HepG2 (cell line): ENCODE results near the gene ANAPC2. TPM values are rescaled to one million over a fixed set of nuclear protein-coding genes. Genes with fewer than 3 reads are reported as not detected.
A peak's percentile ranks its signal among the peaks of the same experiment; 100 is the strongest.

Source experiments
- ATAC-seq: fragments of 200-7000 bp; cut with Tn5 transposase; 3 replicates; pipeline ENCODE4 v1.9.1; 2020; ENCODE audit warnings: mild to moderate bottlenecking, moderate library complexity
- BruUV-seq: library from RNA; stranded (reverse); fragments of 400-500 nt; replicated peaks from 2 replicates; lab custom pipeline; 2021; lab: Mats Ljungman, UMichigan
- CTCF ChIA-PET: fragments of 300-600 bp; formaldehyde crosslinking; extraction: SDS; loops from one replicate; lab custom pipeline; 2021; ENCODE audit warnings: low total read pairs, inconsistent platforms, low intra/inter-chr PET ratio; lab: Yijun Ruan, JAX
- POLR2A ChIA-PET: fragments of 350-600 bp; sonication (Branson Sonifier 250); formaldehyde crosslinking; loops from one replicate; lab custom pipeline; 2020; ENCODE audit warnings: antibody characterized with exemption, inconsistent platforms; lab: Yijun Ruan, JAX
- DNase-seq: peaks from one replicate; pipeline ENCODE4 v3.0.0-alpha.2; 2015; ENCODE audit warnings: low spot score
- FAIRE-seq: peaks from 3 replicates; lab custom pipeline; 2011; peaks lifted over from hg19 to GRCh38; lab: Jason Lieb, UNC
- H2AFZ ChIP-seq: one replicate; pipeline ENCODE4 v1.6.1; 2011; ENCODE audit warnings: low read length, inconsistent platforms
- H3K27ac ChIP-seq: fragments of 300-600 bp; 3 replicates; pipeline ENCODE4 v1.8.0; 2011; ENCODE audit warnings: mixed run types, mild to moderate bottlenecking, mixed read lengths, low read length, inconsistent platforms; ENCODE audit not compliant: insufficient read depth; ENCODE audit errors: extremely low read length
- H3K27me3 ChIP-seq, 2 experiments: fragments of 200-600 bp in 1 of 2; 2 replicates in 1 of 2; 3 replicates in 1 of 2; pipeline versions ENCODE4 v1.6.0 to v1.8.0; 2011; ENCODE audit warnings: low read length in 2 of 2, mild to moderate bottlenecking in 2 of 2, moderate library complexity in 2 of 2, inconsistent platforms in 1 of 2; ENCODE audit not compliant: insufficient read depth in 2 of 2, control insufficient read depth in 1 of 2
- H3K36me3 ChIP-seq, 2 experiments: fragments of 200-600 bp in 1 of 2; replicated peaks in 1 of 2; 2 replicates in 1 of 2; 3 replicates in 1 of 2; pipeline versions ENCODE4 v1.5.1 to v1.8.0; 2011; ENCODE audit warnings: low read length in 2 of 2, inconsistent platforms in 1 of 2; ENCODE audit not compliant: insufficient read depth in 2 of 2, control insufficient read depth in 1 of 2
- H3K4me1 ChIP-seq: 2 replicates; pipeline ENCODE4 v1.5.1; 2012; ENCODE audit warnings: low read length, inconsistent platforms; ENCODE audit not compliant: insufficient read depth
- H3K4me2 ChIP-seq: 2 replicates; pipeline ENCODE4 v1.6.0; 2011; ENCODE audit warnings: low read depth, low read length, inconsistent platforms
- H3K4me3 ChIP-seq, 3 experiments: fragments of 200-600 bp in 1 of 3; sonication (generic), shearing (Covaris generic) in 1 of 3; replicated peaks in 1 of 3; 2 replicates each; pipeline ENCODE4 v1.5.1; 2011 to 2016; ENCODE audit warnings: low read length in 3 of 3, inconsistent platforms in 2 of 3, low read depth in 2 of 3, mild to moderate bottlenecking in 2 of 3, control low read depth in 1 of 3, mixed read lengths in 1 of 3; ENCODE audit not compliant: insufficient read depth in 1 of 3
- H3K79me2 ChIP-seq: one replicate; pipeline ENCODE4 v1.6.1; 2011; ENCODE audit warnings: low read length, inconsistent platforms; ENCODE audit not compliant: insufficient read depth
- H3K9ac ChIP-seq: 2 replicates; pipeline ENCODE4 v1.6.0; 2011; ENCODE audit warnings: mild to moderate bottlenecking, low read depth, low read length, inconsistent platforms; ENCODE audit not compliant: insufficient read depth
- H3K9me3 ChIP-seq: 2 replicates; pipeline ENCODE4 v1.5.1; 2012; ENCODE audit warnings: mild to moderate bottlenecking, low read length
- H4K20me1 ChIP-seq: 2 replicates; pipeline ENCODE4 v1.6.0; 2011; ENCODE audit warnings: inconsistent platforms, mild to moderate bottlenecking, low read length, moderate library complexity; ENCODE audit not compliant: insufficient read depth
- FOXJ3 ChIP-seq: sonication (generic); formaldehyde crosslinking; IDR thresholded peaks from 2 replicates; pipeline ENCODE4 v1.4.0; 2020; ENCODE audit warnings: missing genetic modification reagents, mild to moderate bottlenecking, borderline replicate concordance
- GABPA ChIP-seq, 2 experiments: IDR thresholded peaks; 2 replicates each; pipeline ENCODE4 v1.6.1; 2011 to 2016; ENCODE audit warnings: low read depth in 2 of 2, low read length in 1 of 2, missing biosample characterization in 1 of 2, missing genetic modification characterization in 1 of 2
- GTF3A ChIP-seq: sonication (generic); formaldehyde crosslinking; conservative IDR thresholded peaks from 2 replicates; pipeline ENCODE4 v1.4.0; 2020; ENCODE audit warnings: mild to moderate bottlenecking, missing genetic modification reagents
- HHEX ChIP-seq: IDR thresholded peaks from 2 replicates; pipeline ENCODE4 v1.6.1; 2016; ENCODE audit warnings: control low read depth
- IKZF4 ChIP-seq: sonication (generic); formaldehyde crosslinking; IDR thresholded peaks from 2 replicates; pipeline ENCODE4 v1.5.1; 2020; ENCODE audit warnings: borderline replicate concordance, mild to moderate bottlenecking, low read depth, missing genetic modification reagents; ENCODE audit errors: not compliant biosample characterization
- SMARCE1 ChIP-seq: fragments of 450-650 bp; IDR thresholded peaks from 2 replicates; pipeline ENCODE4 v1.6.1; 2017; ENCODE audit warnings: borderline replicate concordance
- ZHX1 ChIP-seq: sonication (generic); formaldehyde crosslinking; IDR thresholded peaks from 2 replicates; pipeline ENCODE4 v1.8.1; 2022; ENCODE audit warnings: low read depth, mild to moderate bottlenecking, missing genetic modification reagents
- ZNF644 ChIP-seq: IDR thresholded peaks from 2 replicates; pipeline ENCODE4 v1.6.1; 2016; ENCODE audit warnings: low read depth
- ZNF792 ChIP-seq: IDR thresholded peaks from 2 replicates; pipeline ENCODE4 v1.6.1; 2016
- ZSCAN21 ChIP-seq: sonication (generic); formaldehyde crosslinking; IDR thresholded peaks from 2 replicates; pipeline ENCODE4 v1.8.0; 2022; ENCODE audit warnings: mild to moderate bottlenecking, missing genetic modification reagents, moderate library complexity, borderline replicate concordance
- WGBS: methylation state at CpG from one replicate; pipeline ENCODE4 v1.1.6; 2017; ENCODE audit warnings: low lambda C conversion rate; 5-methylcytosine and 5-hydroxymethylcytosine counted together
- in situ Hi-C: cut with HindIII; loops from 2 replicates; pipeline ENCODE4 v1.10.0; 2017; ENCODE audit warnings: low pct_unique_long_range_greater_than_20kb; ENCODE audit not compliant: extremely low pct_ligation_motif_present
- intact Hi-C: fragments of 100-400 bp; cut with micrococcal nuclease; formaldehyde crosslinking; loops from one replicate; pipeline ENCODE4 v1.10.0; 2022; ENCODE audit not compliant: unreplicated experiment
- polyA plus RNA-seq, 8 experiments: library from polyadenylated mRNA; depleted of rRNA in 3 of 8; stranded (reverse) in 7 of 8; unstranded in 1 of 8; fragments of >200 nt; fragmentation: Illumina TruSeq in 4 of 8; extraction: Trizol in 4 of 8; gene quantifications; 2 replicates each; pipeline versions ENCODE4 v1.2.1 to v1.2.3, GENCODE V29; 2011 to 2016; ENCODE audit warnings: low read depth in 4 of 8, missing spikeins in 1 of 8, mixed read lengths in 1 of 8; ENCODE audit not compliant: insufficient read depth in 1 of 8
- total RNA-seq, 5 experiments: library from RNA; depleted of rRNA; stranded (reverse); fragments of >200 nt; fragmentation: Illumina TruSeq; extraction: Trizol; gene quantifications; 2 replicates each; pipeline ENCODE4 v1.2.3, GENCODE V29; 2016; ENCODE audit warnings: low read depth in 1 of 5
- TF ChIP-seq, protein P1 (sequence below): sonication (generic); formaldehyde crosslinking; IDR thresholded peaks from 2 replicates; pipeline ENCODE4 v1.8.1; 2023; ENCODE audit warnings: missing genetic modification reagents, mild to moderate bottlenecking, borderline replicate concordance
- TF ChIP-seq, protein P2 (sequence below): sonication (generic); formaldehyde crosslinking; IDR thresholded peaks from 2 replicates; pipeline ENCODE4 v1.5.0; 2020; ENCODE audit warnings: missing genetic modification reagents, mild to moderate bottlenecking, borderline replicate concordance
- TF ChIP-seq, protein P3 (sequence below): sonication (generic); formaldehyde crosslinking; IDR thresholded peaks from 2 replicates; pipeline ENCODE4 v1.5.0; 2020; ENCODE audit warnings: mild to moderate bottlenecking, missing genetic modification reagents
- TF ChIP-seq, protein P4 (sequence below): sonication (generic); formaldehyde crosslinking; IDR thresholded peaks from 2 replicates; pipeline ENCODE4 v1.4.0; 2020; ENCODE audit warnings: missing genetic modification reagents

ANAPC2 gene
- total and polyA plus RNA-seq, 2 of the 13 experiments (the other 11 are each of a cell fraction or from before 2014, with no cell fraction given): 12.3 to 15.4 TPM

DNA sequence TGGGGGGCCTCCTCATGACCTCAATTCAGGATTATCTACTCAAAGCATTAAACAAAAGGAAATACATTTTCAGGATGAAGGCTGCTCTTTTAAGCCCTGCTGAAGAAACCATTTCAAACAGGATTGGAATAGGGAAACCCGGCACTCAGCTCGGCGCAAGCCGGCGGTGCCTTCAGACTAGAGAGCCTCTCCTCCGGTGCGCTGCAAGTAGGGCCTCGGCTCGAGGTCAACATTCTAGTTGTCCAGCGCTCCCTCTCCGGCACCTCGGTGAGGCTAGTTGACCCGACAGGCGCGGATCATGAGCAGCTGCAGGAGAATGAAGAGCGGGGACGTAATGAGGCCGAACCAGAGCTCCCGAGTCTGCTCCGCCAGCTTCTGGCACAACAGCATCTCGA, 16.4 kb upstream of the ANAPC2 start:
- ChIA-PET CTCF (no interaction called here), POLR2A (interaction anchor here (1.5 to 8.8 kb wide), 3 partner anchors 16 to 36 kb away, joined by 5 to 225 read pairs (median 15); partner anchors contain the start of genes ANAPC2, CYSRT1, RNF208 and RNF224)
- DNase-seq (no peak), FAIRE-seq (no peak), ATAC-seq (no peak)
- Histone ChIP-seq H3K4me3 (peak overlapping the region; percentile 90 to 93 (median 92)), H3K4me2 (peak overlapping the region; percentile 95), H3K79me2 (peaks cover 40% of the 10 kb centered on the region), H3K9ac (peak overlapping the region; percentile 88), H4K20me1 (0 out of 2 replicates have a peak, but pooled peaks cover 4% of the 10 kb centered on the region), H3K27me3 (no peaks in the 10 kb centered on the region; a peak in 1 of 5 replicates), H3K27ac (peak overlapping the region; percentile 61), H3K36me3 (no peaks in the 10 kb centered on the region), H2AFZ (no peak overlapping the region), H3K9me3 (no peaks in the 10 kb centered on the region), H3K4me1 (peaks cover 50% of the 10 kb centered on the region)
- intact Hi-C loops: loop anchor here (2.0 kb wide), 1 partner anchor 16 kb away; the partner anchor contains the start of genes ANAPC2 and SSNA1
- TF ChIP-seq HHEX (CRISPR knock-in tag) (no peak), ZSCAN21 (CRISPR knock-in tag) (0 out of 2 replicates have a peak, but pooled peaks have one; percentile 32), ZNF644 (CRISPR knock-in tag) (no peak), ZHX1 (0 out of 2 replicates have a peak, but pooled peaks have one; percentile 22), FOXJ3 (CRISPR knock-in tag) (no peak), SMARCE1 (no peak), IKZF4 (CRISPR knock-in tag) (no peak), GABPA (IDR thresholded peaks at IDR 0.05; ENCODE audit: low read depth, low read length) (no peak), GABPA (CRISPR knock-in tag; IDR thresholded peaks at IDR 0.05; ENCODE audit: low read depth) (0 out of 2 replicates have a peak, but pooled peaks have one; percentile 4), ZNF792 (no peak), GTF3A (CRISPR knock-in tag) (no peak)
- TF ChIP-seq, protein P1, sequence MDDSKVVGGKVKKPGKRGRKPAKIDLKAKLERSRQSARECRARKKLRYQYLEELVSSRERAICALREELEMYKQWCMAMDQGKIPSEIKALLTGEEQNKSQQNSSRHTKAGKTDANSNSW (CRISPR knock-in tag): 0 out of 2 replicates have a peak, but pooled peaks have one; percentile 11
- TF ChIP-seq, protein P2, sequence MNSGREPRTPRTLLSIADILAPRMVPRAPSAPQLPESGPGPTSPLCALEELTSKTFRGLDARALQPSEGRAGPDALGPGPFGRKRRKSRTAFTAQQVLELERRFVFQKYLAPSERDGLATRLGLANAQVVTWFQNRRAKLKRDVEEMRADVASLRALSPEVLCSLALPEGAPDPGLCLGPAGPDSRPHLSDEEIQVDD (CRISPR knock-in tag): no peak
- TF ChIP-seq, protein P3, sequence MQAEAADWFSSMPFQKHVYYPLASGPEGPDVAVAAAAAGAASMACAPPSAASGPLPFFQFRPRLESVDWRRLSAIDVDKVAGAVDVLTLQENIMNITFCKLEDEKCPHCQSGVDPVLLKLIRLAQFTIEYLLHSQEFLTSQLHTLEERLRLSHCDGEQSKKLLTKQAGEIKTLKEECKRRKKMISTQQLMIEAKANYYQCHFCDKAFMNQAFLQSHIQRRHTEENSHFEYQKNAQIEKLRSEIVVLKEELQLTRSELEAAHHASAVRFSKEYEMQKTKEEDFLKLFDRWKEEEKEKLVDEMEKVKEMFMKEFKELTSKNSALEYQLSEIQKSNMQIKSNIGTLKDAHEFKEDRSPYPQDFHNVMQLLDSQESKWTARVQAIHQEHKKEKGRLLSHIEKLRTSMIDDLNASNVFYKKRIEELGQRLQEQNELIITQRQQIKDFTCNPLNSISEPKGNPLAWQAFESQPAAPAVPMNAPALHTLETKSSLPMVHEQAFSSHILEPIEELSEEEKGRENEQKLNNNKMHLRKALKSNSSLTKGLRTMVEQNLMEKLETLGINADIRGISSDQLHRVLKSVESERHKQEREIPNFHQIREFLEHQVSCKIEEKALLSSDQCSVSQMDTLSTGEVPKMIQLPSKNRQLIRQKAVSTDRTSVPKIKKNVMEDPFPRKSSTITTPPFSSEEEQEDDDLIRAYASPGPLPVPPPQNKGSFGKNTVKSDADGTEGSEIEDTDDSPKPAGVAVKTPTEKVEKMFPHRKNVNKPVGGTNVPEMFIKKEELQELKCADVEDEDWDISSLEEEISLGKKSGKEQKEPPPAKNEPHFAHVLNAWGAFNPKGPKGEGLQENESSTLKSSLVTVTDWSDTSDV (CRISPR knock-in tag): no peak
- TF ChIP-seq, protein P4, sequence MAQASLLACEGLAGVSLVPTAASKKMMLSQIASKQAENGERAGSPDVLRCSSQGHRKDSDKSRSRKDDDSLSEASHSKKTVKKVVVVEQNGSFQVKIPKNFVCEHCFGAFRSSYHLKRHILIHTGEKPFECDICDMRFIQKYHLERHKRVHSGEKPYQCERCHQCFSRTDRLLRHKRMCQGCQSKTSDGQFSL: no peak
- WGBS: 3% methylated on average over 6 of the region's 21 CpGs
- no TSS peak for BruUV-seq
- in situ Hi-C loops: no loop called here
